ENCODE measurements around the gene CLPTM1L. TPM values are rescaled to one million over a fixed set of nuclear protein-coding genes. Genes with fewer than 3 reads are reported as not detected.

The CLPTM1L gene
- total RNA-seq, 1 donor from 2014 or later, result 131 TPM

- no peak within 1 kb of the TSS for H2AFZ ChIP-seq (ENCODE audit: low read depth, low read length)
- Mint-ChIP-seq H3K27me3 (ENCODE audit: low read depth, unreplicated experiment) (peaks cover 48% of the 10 kb centered on the region), H3K4me1 (ENCODE audit: low read depth, unreplicated experiment) (no peaks in the 10 kb centered on the region), H3K36me3 (ENCODE audit: low read depth, unreplicated experiment) (peaks cover 4% of the 10 kb centered on the region), H3K4me3 (ENCODE audit: unreplicated experiment) (no peak within 1 kb of the TSS), H3K27ac (ENCODE audit: unreplicated experiment) (no peak within 1 kb of the TSS), H3K9me3 (ENCODE audit: unreplicated experiment) (no peaks in the 10 kb centered on the region)
- H3K4me2 ChIP-seq (ENCODE audit: low read length), result no peak within 1 kb of the TSS
- no peak within 1 kb of the TSS for H3K4me3 ChIP-seq (ENCODE audit: insufficient read depth, low read depth, low read length)
- H3K27me3 ChIP-seq (ENCODE audit: insufficient read depth, low read length), result peaks cover 9% of the 10 kb centered on the region
- TF ChIP-seq EZH2 (IDR thresholded peaks at IDR 0.05; ENCODE audit: insufficient read depth, low read length), result peak; percentile 53
- TF ChIP-seq CTCF (IDR thresholded peaks at IDR 0.05; ENCODE audit: insufficient read depth, low read depth, low read length), result no peak
- no peaks in the 10 kb centered on the region for H3K36me3 ChIP-seq (ENCODE audit: insufficient read depth, low read length)
- FAIRE-seq, result no peak
- no peaks in the 10 kb centered on the region for H3K79me2 ChIP-seq (ENCODE audit: insufficient read depth, low read length)
- no peaks in the 10 kb centered on the region for H3K9me3 ChIP-seq (ENCODE audit: insufficient read depth, low read depth, low read length)
- no peak within 1 kb of the TSS for H3K27ac ChIP-seq (ENCODE audit: low read depth, low read length)
- no peaks in the 10 kb centered on the region for H4K20me1 ChIP-seq (ENCODE audit: insufficient read depth, low read length)
- no peaks in the 10 kb centered on the region for H3K4me1 ChIP-seq (ENCODE audit: insufficient read depth, low read length)
- no peak within 1 kb of the TSS for H3K9ac ChIP-seq (ENCODE audit: low read length)
- no peak for DNase-seq (ENCODE audit: low read depth)
Observed at GRCh38 chr5:1294835-1295649, 49.9 kb downstream of the CLPTM1L start, which contains the start of gene TERT. Gene TERT, minus strand, starts transcription at chr5:1295068. Its CDS starts 79 bp downstream, at chr5:1294989.

GRCh38 chr5:1294206-1294834 lies 50.6 kb downstream of the CLPTM1L start:
- Histone ChIP-seq H3K79me2 (ENCODE audit: insufficient read depth, low read length) (no peaks in the 10 kb centered on the region), H3K9ac (ENCODE audit: low read length) (no peak overlapping the region), H3K4me2 (ENCODE audit: low read length) (no peak overlapping the region), H3K4me1 (ENCODE audit: insufficient read depth, low read length) (no peaks in the 10 kb centered on the region), H3K27me3 (ENCODE audit: insufficient read depth, low read length) (peaks cover 9% of the 10 kb centered on the region), H3K36me3 (ENCODE audit: insufficient read depth, low read length) (no peaks in the 10 kb centered on the region), H3K27ac (ENCODE audit: low read depth, low read length) (no peak overlapping the region), H3K4me3 (ENCODE audit: insufficient read depth, low read depth, low read length) (no peak overlapping the region), H3K9me3 (ENCODE audit: insufficient read depth, low read depth, low read length) (no peaks in the 10 kb centered on the region), H2AFZ (ENCODE audit: low read depth, low read length) (no peak overlapping the region), H4K20me1 (ENCODE audit: insufficient read depth, low read length) (no peaks in the 10 kb centered on the region)
- H3K9me3 Mint-ChIP-seq (ENCODE audit: unreplicated experiment), result no peaks in the 10 kb centered on the region
- H3K36me3 Mint-ChIP-seq (ENCODE audit: low read depth, unreplicated experiment), result peaks cover 4% of the 10 kb centered on the region
- DNase-seq (ENCODE audit: low read depth), result no peak
- no peak overlapping the region for H3K27ac Mint-ChIP-seq (ENCODE audit: unreplicated experiment)
- no peak overlapping the region for H3K4me3 Mint-ChIP-seq (ENCODE audit: unreplicated experiment)
- FAIRE-seq, result no peak
- H3K4me1 Mint-ChIP-seq (ENCODE audit: low read depth, unreplicated experiment), result no peaks in the 10 kb centered on the region
- H3K27me3 Mint-ChIP-seq (ENCODE audit: low read depth, unreplicated experiment), result peaks cover 44% of the 10 kb centered on the region
- TF ChIP-seq EZH2 (IDR thresholded peaks at IDR 0.05; ENCODE audit: insufficient read depth, low read length), result no peak
- TF ChIP-seq CTCF (IDR thresholded peaks at IDR 0.05; ENCODE audit: insufficient read depth, low read depth, low read length), result no peak

Measured in astrocyte (in vitro differentiated cells and primary cell).